ENCODE results near the gene VAV2. TPM values are rescaled to one million over a fixed set of nuclear protein-coding genes. Genes with fewer than 3 reads are reported as not detected.
"Not testable (repeated sequence)": the region's sequence is repeated elsewhere in the genome, so short reads cannot be mapped to it uniquely, and the experiment has no call there.

The VAV2 gene
- total RNA-seq, 1 donor from 2014 or later, result 20.5 TPM

DNA sequence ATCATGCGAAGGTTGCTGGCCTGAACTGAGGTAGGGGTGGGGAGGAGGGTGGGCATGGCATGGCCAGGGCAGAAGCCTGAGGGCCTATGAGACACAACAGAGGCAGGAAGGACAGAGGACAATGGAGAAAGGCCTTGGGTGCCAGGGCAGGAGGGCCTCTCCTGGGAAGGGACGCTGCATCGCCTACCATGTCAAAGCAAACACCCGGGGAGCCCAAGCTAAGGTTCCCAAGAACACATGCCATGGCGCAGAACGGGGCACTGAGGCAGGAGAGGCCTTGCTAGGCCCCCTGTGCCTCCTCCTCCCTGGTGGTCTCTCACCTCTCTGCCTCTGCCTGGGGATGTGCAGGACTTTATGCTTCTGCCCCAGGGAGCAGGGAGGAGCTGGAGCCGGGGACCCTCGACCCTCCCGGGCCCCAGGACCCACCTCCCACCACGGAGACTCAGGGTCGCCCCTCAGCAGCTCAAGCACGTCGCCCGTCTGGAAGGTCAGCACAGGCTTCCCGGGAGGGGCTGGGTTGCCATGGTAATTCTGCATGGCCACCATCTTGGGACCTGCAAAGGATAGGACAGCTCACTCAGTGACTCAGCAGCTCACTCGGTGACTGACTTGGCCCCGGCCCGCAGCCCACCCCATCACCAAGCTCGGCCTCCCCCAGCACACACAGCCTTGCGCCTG, 213.6 kb downstream of the VAV2 start:
- intact Hi-C loops (cut with DNase I), result no loop called here
- DNase-seq (ENCODE audit: low spot score), result no peak

DNA sequence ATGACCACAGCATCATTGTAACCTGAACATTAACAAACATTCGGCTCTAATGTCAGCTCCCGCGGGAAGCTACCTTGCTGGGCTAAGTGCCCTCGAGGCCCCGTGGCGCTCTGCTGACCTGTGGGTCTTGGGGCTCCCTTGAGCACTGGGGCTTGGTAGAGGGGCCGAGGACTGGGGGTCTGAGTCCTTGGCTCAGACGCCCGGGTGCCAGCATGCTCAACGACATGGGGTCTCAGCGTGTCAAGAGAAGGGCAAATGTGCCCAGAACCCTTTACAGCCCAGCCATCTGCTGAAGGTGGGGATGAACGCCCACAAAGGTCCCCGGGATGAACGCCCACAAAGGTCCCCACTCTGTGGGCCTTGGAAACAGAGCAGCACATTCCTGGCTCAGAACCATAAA, 214.3 kb downstream of the VAV2 start:
- no peak for DNase-seq (ENCODE audit: low spot score)
- ATAC-seq, result no peak
- intact Hi-C loops (cut with DNase I), result no loop called here

More for the DNA sequence above, 213.6 kb downstream of the VAV2 start:
- ATAC-seq, result no peak

DNA sequence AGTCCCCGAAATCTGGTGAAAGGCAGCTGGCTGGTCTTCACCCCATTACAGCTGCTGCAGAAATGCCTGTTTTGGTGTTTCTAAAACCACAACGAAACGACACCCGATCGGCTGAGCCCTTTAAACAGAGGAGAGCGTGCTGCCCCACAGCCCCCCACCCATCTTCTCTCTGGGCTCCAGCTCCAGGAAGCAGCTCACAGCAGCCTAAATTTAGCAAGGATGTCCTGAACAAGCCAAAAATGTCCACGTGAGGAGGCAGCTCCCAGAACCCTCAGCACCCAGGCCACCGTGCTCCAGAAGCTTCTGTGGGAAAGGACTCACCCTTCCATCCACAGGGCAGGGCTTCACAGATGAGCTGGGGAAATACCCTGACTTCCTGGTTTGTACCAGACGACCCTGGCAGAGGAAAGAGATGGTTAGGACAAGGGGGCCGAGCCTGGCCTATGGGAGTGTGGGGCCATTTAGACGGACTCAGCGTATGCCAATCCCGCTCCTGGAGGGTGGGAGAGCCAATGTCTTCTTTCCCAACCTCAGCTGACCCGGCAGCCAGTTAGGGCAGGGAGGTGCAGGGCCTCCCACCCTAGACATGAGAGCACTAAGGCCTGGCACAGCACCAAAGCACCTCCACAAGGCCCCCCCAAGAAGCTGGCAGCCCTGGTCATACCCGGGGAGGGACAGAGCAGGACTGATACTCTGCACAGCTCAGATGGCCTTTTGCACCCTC, 214.9 kb downstream of the VAV2 start:
- ATAC-seq (no peak), DNase-seq (ENCODE audit: low spot score) (no peak)
- intact Hi-C loops (cut with DNase I), result no loop called here

DNA sequence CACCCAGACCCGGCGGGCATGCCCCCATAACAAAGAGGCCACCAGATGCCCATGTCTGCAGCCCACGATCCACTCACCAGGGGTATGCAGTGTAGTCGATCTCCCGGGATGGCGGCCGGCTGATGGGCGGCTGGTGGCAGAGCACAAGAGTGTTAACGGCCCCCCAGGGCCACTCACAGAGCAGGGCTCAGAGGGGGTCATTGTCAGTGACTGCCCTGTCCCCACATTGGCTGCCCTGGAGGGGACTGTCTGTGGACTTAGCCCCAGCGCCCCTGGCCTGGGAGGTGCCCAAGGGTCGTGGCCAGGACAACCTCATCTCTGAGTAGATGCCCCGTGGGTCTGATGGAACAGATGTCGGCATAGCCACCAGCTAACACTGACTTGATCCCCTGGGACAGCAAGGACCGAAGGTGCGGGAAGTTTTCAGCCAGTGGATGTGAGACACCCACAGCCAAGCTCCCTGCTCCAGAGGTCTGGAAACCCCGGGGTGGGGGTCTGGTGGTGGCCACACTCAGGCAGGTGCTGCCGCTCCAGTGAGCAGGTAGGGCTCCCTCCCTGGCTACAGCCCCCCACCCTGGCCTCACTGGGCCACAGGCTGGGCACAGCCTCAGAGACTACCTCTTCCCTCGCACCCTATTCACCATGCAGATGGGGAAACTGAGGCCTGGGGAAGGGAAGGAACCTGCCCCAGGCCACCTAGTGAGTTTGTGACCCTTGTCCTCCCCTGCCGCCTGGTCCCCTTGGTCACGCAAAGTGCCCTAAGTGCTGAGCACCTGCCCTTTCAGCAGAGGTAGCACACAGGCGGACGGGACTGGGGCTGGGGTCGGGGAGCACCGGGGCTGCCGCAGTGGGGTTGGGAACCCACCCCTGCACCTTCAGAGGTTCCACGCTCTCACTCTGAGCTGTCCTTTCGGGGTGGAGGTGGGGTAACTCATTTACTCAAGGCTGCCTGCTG, 215.9 kb downstream of the VAV2 start:
- DNase-seq (ENCODE audit: low spot score) (no peak), ATAC-seq (no peak)
- intact Hi-C loops (cut with DNase I), result no loop called here

DNA sequence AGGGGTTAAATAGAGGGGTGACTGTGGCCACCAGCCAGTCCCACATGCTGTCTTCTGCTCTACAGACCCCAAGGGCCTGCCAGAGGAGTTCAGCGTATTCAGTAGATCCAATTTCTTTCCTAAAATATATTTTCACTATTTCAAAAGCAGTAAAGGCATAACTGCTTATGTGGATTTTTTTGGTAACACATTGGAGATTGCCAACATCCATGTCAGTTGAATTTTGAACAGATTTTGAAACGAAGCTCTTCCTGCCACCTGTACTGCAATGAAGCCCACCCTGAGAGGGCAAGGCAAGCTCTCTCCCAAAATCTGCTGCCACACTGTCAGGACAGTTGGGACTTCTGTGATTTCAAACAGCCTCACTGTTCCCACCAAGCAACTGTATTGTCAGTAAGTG, 216.8 kb downstream of the VAV2 start:
- DNase-seq (ENCODE audit: low spot score) (no peak), ATAC-seq (no peak)
- intact Hi-C loops (cut with DNase I), result no loop called here

DNA sequence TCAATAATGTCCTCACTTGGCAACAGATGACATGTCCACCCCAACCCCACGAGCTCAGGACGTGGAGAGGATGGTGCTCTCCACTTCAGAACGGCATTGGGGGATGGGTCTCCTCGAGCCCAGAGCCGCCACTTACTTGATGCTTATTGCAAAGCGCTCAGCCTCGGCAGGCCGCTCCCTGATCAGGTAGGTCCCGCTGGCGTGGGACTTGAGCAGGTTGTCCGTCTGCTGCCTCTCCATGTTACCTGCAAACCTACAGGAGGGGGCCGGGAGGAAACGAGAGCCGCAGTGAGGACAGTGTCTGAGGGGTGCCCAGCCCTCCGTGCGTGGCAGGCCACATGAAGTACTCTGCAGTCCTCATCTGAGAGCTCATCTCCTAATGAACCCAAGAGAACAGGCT, 217.3 kb downstream of the VAV2 start:
- ATAC-seq (no peak), DNase-seq (ENCODE audit: low spot score) (no peak)
- intact Hi-C loops (cut with DNase I), result no loop called here

DNA sequence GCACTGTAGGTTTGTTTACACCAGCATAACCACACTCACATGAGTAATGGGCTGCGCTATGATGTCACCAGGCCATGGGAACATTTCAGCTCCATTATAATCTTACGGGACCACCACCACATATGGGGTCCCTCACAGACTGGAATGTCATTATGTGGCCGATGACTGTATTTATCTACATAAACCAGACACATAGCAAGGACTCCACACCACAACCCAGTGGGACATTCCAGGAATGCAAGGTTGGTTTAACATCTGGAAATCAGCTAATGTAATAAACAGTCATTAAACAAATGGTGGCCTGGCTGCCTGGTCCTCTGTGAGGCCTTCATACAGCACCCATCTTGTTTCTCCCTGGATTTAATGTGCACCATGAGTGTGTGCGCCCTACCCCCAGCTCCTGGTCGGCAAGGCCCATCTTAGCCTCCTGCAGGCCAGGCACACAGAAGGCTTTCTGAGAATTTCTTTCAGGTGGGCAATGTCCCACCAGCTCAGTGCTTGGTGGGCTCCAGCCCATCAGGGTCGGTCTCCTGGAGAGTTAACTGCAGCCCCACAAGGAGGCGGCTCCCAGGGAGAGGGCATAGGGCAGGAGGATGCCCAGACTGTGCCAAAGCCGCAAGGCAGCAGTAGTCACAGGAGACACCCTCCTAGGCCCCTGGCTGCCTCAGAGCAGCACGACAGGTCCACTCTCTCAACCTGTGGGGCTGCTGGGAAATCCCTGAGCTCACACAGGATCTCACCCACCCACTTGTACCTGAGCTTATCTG, 218.1 kb downstream of the VAV2 start:
- ATAC-seq (no peak), DNase-seq (ENCODE audit: low spot score) (peak; percentile 42)
- intact Hi-C loops (cut with DNase I), result no loop called here

DNA sequence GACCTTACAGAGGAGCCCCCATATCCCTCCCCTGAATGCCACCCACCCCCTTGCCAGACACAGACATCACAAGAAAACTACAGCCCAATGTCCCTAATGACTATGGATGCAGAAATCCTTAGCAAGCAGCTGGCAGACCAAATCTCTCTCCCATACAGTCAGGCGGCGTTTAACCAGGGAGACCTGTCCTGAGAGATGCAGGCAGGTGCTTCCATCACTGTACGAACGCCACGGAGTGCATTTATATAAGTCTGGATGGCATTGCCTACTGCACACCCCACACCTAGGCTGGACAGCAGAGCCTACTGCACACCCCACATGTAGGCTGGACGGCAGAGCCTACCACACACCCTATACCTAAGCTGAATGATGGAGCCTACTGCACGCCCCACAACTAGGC, 219.5 kb downstream of the VAV2 start:
- intact Hi-C loops (cut with DNase I), result no loop called here
- no peak for DNase-seq (ENCODE audit: low spot score)
- no peak for ATAC-seq

DNA sequence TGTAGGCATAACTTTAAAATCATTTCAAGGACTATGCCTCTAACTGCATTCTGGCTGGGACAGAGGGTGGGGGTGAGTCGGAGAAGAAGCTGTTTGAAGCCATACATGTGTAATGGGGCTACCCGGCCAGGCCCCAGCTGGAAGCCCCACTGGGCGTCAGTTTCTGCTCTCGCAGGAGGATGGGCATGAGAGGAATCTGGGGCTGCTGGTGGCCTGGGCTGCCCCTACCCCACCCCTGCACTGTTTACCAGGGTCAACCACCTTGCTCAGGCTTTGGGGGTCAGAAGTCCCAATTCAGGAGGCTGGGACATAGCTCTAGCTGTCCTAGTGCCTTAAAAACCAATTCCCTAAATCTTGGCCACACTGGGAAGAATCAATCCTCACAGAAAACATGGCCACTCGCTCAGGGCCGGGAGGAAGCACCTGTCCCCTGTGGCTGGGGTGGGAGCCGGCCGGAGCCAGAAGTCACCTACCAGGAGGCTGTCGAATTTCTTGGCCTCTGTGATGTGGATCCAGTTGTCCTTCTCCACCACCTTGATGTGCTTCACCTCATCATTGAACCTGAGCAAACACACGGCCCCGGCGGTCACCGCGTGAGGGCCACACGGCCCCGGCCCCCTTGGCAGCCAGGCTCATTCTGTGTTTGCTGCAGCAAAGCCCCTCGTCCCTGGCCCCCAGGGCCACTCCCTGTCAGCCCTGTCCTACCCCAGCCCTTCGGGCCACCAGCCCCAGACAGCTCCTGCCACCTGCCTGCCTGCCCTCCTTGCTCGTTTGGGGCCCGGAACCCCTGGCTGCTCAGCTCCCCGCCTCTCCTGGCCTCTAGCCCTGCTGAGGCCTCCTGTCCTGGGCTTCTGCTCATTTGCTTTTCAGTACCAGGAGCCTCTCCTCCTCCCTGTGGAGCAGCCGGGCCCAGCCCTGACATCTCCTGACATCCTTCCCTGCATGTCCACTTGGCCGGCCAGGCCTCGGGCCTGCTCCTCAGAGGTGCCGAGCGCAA, 220.3 kb downstream of the VAV2 start:
- DNase-seq (ENCODE audit: low spot score) (peak; percentile 52), ATAC-seq (no peak)
- intact Hi-C loops (cut with DNase I), result no loop called here

DNA sequence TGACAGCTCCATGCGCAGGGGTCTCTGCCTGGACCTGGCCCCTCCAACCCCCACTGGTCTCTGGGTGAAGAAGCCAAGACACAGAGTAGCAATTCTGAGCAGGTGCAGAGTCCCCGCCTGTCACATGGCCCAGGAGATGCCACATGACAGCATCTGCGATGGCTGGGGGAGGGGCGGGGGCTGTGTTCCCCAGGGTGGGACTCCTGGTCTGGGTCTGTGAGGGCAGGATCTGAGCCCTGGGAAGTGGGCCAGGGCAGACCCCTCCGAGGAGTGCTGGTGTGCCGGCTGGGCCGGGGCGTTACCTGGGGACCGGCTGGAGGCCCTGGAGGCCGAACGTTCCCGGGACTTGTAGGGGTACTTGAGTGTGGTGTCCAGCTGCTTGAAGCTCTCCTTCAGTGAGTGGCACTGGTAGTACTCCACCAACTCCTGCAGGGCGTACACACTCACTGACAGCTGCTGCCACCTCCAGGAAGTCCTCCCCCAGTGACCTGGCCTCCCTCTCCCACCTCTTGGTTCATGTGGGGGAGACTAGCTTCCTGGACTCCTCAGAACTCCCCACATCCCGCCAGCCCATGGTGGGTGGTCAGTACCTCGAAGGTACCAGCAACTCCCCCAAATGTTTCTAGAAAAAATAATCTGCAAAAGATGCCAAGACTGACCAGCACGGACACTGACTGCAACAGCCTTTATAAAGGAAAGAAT, 221.9 kb downstream of the VAV2 start:
- DNase-seq (ENCODE audit: low spot score) (peak; percentile 59), ATAC-seq (no peak)
- intact Hi-C loops (cut with DNase I), result no loop called here

DNA sequence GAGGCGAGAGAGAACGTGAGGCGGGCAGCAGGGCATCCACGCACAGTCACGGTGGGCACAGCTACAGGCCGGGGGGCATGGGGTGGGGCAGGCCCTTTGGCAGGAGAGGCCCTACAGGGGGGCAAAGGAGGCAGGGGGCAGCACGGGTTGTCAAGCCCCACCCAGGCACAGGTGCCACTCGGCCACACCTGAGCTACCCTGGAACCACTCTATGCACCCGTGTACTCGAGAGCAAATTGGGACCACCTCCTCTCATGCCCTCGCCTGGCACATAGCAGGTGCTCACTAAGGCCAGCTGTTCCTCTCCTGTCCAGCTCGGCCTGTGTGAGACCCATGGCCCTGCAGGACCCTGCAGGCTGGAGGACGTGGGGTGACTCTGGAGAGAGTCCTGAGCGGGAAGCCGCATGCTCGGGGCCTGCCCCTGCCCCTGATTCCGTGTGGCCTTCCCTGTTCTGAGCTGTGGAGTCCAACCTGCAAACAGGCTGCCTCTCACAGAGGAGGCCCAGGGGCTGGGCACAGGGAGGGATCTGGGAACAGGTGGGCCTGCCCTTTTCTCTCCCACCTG, 222.5 kb downstream of the VAV2 start:
- DNase-seq (ENCODE audit: low spot score) (peak; percentile 49), ATAC-seq (no peak)
- intact Hi-C loops (cut with DNase I), result no loop called here

DNA sequence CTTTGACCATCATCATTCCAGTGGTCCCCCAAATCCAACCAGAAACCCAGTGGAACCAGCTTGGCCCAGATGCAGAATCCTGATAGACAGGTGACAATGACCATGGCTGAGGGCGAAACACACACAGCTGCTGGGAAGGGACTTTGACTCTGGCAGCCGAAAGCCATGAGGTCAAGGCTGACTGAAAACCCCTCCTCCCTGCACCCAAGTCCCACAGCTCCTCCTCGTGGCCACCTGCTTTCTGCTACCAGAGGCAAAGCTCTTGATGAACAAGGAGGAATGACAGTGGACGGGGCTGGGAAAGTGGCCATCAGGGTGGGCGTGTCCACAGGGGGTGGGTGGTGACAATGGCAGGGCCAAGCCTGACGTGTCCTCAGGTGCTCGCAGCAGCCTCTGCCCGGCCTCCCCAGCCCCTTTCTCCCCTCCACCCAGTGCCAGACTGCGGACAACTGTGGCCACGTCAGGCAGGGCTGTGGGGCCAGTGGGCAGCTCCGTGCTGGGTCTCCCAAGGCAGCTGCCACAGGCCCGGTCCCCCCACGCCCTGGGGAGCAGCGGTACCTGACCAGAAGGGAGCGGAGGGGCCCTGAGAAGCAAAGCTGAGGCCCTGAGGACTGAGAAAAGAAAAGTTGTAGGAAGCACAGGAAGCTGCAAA, 223.1 kb downstream of the VAV2 start:
- intact Hi-C loops (cut with DNase I), result no loop called here
- DNase-seq (ENCODE audit: low spot score) (peak; percentile 58), ATAC-seq (peak; percentile 22)

DNA sequence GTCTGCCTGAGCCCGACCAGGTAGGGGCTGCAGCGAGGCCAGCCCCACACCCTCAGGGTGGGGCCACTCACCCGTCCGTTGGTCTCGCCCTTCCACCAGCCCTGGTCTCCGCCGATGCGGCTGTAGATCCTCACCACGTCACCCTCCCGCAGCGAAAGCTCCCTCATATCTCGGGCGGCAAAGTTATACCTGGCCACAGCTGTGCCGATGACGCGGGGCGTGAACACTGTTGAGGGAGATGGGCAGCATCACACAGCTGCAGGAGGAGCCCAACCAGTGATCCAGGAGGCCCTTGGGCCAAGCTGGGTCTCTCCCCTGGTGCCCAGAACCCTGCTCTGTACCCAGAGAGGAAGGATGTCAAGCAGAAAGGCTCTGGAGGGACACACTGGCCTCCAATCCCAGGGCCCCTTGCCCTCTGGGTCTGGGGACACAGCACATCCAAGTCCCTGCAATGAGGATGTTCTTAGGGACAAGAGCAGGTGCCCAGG, 223.7 kb downstream of the VAV2 start:
- ATAC-seq (no peak), DNase-seq (ENCODE audit: low spot score) (peak; percentile 54)
- intact Hi-C loops (cut with DNase I), result no loop called here

DNA sequence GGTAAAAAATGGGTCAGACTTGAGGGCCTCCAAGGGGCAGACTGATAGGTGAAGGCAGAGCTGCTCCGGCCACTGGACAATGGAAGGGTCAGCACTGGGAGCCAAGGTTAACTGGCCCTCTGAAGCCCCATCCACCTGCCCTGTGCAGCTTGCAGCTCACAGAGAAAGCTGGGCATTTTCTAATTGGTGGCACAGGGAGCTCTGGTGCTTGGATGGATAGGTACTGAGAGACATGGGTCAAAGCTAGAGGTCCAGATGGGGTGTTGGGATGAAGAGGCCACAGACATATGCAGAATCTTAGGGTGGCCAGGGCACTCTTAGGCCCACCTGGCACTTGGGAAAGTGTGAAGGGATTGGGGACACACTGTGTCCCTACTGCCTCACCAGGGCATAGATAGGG, 224.5 kb downstream of the VAV2 start:
- intact Hi-C loops (cut with DNase I), result no loop called here
- DNase-seq (ENCODE audit: low spot score) (no peak), ATAC-seq (no peak)

DNA sequence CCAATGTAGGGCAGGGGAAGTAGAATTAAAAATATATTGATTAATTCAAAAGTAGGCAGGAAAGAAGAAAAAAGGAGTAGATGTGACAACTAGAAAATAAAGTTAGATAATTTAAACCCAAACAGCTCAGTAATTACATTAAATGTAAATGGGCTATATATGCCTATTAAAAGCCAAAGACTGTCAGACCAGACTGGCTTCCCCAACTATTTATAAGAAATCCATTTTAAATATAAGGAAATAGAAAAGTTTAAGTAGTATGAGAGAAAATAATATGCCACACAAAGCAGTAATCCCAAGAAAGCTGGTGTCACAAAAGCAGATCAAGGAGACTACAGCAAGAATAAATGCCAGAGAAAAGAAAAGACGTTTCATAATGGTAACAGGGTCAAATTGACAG, 225.1 kb downstream of the VAV2 start:
- intact Hi-C loops (cut with DNase I), result no loop called here
- DNase-seq (ENCODE audit: low spot score) (no peak), ATAC-seq (no peak)

DNA sequence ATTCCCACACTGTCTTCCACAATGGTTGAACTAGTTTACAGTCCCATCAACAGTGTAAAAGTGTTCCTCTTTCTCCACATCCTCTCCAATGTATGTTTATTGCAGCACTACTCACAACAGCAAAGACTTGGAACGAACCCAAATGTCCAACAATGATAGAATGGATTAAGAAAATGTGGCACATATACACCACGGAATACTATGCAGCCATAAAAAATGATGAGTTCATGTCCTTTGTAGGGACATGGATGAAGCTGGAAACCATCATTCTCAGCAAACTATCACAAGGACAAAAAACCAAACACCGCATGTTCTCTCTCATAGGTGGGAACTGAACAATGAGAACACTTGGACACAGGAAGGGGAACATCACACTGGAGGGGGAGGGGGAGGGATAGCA, 225.9 kb downstream of the VAV2 start:
- ATAC-seq; DNase-seq (ENCODE audit: low spot score); intact Hi-C loops (cut with DNase I): not testable (repeated sequence)

Measured in sciatic nerve (tissue), 2 donors.